NCI-H524 (cell line): ENCODE measurements around the gene PIN4.
"Not testable (repeated sequence)": the region's sequence is repeated elsewhere in the genome, so short reads cannot be mapped to it uniquely, and the experiment has no call there.

ENCODE experiments used
- DNase-seq, 2 experiments: peaks; one replicate each; lab custom pipeline; 2025; lab: John Stamatoyannopoulos, UW

PIN4 gene

DNA sequence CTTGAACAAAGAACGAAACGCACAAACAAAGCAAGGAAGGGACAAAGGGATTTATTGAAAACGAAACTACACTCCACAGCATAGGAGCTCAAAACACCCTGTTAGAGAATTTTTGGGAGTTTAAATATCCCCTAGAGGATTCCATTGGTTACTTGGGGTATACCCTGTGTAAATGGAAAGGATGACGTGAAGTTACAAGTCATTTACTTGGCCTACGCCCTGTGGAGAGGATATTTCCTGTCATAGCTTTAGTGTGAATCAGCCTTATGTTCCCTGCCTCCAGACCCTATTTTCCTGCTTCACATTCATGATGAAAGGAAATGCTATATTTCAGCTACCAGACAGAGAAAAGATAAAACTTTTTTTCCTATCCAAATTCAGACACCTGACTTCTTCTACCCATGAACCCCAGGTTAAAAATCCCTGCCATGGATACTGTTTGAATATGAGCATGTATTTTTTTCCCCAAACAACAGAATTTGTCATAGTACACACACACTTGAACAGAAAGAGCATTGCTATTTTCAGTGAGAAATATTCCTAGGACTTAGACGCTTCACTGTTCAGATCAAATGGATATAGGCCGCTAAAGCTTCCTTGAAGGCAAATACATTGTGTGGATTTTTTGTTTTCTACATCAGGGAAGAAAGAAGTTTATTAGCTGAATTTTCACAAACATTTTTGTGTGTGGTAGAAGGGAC lies 20.4 kb downstream of the PIN4 start:
- DNase-seq: no peak

DNA sequence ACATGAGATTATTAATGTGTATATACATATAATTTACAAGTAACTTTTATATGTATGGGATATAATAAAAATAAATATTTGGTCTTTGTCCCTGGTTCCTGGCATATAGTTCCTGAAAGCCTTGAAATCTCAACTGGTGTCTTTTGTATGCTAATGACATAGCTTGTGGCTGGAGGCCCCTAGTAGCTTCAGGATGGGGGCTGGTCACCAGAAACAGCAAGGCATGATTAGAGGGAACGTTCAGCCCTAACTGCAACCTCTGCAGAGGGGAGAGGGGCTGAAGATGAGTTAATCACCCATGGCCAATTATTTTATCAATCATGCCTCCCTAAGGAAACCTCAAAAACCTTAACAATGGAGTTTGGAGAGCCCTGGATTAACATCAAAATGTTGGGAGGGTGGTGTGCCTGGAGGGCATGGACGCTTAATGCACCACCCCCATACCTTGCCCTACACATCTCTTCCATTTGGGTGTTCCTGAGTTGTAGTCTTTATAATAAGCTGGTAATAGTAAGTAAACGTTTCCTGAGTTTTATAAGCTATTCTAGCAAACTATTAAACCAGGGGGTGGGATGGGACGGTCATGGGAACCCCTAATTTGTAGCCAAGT lies 21.3 kb downstream of the PIN4 start:
- no peak for DNase-seq

DNA sequence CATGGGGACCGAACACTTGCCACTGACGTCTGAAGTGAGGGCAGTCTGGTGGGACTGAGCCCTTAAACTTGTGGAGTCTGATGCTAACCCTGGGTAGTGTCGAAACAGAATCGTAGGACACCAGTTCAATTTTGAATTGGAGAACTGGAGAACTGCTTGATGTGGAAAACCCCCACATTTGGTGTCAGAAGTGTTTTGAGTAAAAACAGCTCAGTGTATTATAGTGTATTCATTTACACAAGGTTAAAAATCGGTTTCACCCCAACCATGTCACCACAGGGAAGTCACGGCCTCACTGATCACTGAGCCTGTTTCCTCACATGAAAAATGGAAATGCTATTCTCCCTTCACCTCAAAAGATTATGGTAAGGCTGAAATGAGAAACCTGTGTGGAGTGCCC lies 21.9 kb downstream of the PIN4 start:
- DNase-seq: no peak

DNA sequence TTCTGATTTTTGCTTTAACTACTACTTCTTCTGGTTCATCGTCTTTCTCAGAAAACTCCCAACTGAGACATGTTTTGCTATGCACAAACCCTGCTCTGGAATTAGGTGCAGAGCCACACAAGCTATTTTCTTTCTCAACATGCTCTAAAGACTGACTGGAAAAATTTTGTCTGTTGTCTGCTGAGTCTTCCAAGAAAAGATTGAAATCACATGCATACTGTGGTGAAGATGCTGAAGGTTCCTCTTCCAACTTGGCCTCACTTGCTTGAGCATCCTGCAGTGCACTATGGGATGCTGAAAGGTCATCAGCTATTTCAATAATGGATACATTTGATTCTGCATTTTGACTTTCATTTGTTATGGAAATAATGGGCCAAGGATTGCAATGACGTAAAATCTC lies 24.1 kb downstream of the PIN4 start:
- no peak for DNase-seq

DNA sequence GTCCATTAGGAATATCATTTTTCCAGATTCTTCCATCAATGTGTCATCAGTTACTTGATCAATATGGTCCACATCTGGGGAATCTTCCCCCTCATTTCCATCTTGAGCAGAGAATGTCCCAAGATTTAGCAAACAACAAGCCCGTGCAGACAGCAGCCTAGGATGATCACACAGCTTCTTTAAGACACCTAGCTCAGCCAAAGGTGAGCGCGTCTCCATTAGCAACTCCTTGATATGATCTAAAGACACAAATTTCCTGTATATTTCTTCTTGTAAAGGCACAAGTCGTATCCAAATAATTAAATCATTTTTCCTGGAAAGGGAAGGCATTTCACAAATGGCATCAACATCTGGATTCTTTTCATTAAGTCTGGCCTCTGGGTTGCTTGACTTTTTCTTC lies 25.8 kb downstream of the PIN4 start:
- no peak for DNase-seq

DNA sequence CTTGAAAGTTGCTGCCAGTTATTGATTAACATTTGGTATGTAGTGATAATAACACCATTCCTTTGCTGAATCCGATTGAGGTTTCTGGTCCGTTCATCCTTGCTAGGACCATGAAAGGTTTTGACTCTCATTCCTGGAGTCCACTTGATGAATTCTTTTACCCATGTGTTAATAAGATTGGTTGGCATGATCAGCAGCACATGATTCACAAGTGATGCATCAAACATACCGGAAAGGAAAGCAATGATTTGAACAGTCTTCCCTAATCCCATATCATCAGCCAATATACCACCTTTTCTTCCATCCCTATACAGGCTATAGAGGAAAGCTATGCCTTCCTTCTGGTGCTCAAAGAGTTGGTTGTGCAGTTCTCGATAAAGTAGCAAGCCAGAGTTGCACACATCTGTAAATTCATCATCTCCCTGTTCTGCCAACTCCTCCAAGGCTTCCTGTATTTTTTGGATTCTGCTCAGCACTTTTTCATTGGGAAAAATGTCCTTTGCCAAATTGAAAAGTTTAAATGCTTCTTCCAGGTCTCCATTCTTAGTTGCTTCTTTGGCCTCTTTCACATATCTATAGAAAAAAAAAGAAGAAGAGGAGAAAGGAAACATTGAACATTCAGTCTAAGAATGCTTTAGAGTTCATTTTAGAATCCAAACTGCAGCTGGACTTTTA lies 26.7 kb downstream of the PIN4 start:
- no peak for DNase-seq

DNA sequence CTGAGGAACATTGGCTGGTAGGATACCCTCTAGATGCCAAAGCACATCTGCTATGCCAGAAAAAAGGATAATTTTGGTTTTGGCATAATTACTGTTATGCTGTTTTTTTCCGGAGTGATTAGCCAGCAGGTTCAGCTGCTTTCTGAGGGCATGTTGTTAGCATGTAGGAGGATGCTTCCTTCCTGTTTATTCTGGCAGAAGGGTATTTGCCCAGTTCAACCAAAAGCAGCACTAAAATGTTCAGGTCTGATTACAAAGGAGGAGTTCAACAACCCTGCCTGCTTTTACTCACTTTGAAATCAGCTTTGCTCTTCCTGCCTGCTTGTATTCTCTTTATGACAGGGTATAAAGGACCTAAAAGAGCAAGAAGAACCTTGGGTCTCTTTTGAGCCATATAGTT lies 35.4 kb downstream of the PIN4 start:
- no peak for DNase-seq

DNA sequence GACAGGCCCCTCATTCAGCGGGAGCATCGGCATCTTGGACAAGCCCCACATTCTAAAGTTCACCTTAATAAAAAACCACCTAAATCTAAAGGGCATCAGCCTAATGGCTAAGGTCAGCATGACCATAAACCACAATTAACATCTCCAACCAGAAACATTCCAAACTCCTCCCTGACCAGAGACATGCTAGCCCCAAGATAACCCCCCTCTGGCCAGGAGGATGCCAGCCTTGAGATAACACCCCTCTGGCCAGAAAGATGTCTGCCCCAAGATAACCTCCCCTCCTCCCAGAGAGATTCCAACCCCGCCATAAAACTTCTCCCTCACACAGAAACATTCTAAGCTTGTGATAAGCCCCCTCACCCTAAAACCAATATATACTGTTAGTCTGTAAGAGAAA lies 38.8 kb downstream of the PIN4 start:
- DNase-seq: not testable (repeated sequence)

DNA sequence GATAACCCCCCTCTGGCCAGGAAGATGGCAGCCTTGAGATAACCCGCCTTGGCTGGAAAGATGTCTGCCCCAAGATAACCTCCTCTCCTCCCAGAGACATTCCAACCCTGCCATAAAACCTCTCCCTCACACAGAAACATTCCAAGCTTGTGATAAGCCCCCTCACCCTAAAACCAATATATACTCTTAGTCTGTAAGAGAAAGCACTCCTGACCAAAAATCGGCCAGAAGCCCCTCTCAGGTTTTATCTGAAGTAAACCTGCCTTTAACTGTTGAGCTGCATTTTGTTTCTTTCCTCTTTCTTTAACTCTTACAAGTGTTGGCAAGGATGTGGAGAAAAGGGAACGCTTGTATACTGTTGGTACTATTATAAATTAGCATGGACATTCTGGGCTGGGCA lies 48.7 kb downstream of the PIN4 start:
- no peak for DNase-seq

DNA sequence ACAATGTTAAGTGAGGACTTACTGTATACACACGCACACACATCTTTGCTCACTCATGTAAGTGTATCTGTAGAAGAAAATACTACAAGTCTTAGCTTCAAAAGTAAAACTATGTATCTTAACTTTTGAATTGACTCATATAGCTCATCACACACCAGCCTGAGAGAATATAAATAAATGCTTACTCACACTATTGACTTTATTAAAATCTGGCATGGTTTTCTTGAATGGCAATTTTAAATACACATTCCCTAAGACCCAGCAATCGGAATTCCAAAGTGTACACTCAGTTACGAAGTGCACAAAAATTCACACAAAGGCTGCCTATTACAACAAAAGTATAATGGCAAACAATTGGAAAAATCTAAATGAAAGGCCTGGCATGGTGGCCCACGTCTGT lies 55.3 kb downstream of the PIN4 start:
- no peak for DNase-seq

DNA sequence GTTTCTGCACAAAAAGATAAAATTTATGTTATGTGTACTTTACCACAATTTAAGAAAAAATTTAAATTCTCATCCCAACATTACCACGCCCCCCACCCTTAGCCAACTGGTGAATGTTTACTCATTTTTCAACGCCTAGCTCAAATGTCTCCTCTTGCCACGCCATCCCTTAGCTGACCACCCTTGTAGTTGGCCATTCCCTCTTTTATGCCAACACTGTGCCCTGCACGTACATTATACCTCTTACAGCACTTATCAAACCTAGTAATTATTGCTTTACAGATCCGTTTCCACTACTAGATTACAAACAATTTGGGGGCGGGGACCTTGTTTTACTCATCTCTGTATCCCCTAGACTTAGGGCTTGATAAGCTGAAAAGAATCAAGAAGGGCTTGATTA lies 56.6 kb downstream of the PIN4 start:
- DNase-seq: no peak

DNA sequence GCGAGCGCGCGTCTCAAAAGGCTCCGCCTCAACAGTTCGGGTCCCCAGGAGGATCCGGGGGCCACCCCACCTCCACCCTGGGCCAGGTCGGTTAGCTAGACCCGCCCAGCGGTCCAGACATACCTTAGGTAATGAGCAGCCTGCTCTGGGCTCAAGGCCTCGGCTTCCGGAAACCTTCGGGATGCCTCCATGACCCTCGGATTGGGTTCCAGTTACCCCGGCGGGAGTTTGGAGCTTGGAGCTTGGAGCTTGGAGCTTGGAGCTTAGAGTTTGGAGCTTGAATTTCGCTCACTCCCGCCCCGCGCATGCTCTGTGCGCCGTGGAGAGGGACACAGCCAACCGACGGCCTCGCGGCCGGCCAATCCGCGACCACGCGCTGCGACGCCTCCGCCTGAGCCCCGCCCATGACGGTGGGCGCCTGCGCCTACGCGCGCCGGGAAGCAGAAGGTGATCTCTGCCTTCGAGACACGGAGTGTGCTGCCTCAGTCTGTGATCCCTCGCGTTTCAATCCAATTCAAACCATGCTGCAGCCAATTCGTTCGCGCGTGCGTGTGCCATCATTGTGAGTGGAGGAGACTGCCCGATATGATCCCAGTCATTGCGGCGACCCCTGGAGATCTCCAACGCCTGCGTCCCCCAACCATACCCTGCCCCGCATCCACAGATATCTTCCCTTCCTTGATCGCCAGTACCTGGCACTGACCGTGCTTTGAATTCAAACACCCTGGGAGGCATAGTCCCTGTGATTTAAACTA lies 57.3 kb downstream of the PIN4 start, which contains the start of gene ERCC6L:
Gene ERCC6L, minus strand, starts transcription at position 307 of the 755 bp plus-strand sequence. Its CDS starts 116 bp downstream, at position 191.
- DNase-seq: peak; percentile 79 to 82

DNA sequence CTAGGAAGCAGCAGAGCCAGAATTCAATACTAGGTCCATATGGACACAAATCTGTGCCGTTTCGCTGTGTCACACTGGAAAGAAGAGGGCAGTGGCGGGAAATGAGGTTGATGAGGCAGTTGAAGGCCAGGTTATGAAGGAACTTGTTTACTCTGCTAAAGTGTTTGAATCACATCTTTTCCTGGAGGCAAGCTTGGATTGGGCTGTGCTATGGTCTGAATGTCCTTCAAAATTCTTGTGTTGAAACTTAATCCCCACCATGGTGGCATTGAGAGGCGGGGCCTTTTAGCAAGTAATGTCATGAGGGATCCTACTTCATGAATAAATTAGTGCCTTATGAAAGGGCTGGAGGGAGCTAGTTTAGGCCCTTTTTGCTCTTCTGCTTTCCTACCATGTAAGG lies 59.4 kb downstream of the PIN4 start:
- no peak for DNase-seq

DNA sequence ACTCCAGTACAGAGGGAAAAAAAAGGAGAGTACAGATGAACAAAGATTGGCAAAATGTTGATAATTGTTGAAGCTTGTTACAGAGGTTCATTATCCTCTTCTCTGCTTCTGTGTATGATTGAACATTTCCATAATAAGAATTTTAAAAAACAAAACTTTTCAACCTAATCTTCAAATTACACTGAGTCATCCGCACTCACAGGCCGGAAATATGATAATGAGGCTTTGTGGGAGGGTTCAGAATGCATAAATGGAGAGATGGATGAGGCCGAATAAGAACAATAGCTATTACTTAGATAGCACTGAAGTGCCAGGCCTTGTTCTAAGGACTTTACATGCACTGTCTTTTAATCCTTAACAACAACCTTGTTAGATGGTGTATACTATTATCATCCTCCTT lies 61.9 kb downstream of the PIN4 start:
- DNase-seq: no peak

DNA sequence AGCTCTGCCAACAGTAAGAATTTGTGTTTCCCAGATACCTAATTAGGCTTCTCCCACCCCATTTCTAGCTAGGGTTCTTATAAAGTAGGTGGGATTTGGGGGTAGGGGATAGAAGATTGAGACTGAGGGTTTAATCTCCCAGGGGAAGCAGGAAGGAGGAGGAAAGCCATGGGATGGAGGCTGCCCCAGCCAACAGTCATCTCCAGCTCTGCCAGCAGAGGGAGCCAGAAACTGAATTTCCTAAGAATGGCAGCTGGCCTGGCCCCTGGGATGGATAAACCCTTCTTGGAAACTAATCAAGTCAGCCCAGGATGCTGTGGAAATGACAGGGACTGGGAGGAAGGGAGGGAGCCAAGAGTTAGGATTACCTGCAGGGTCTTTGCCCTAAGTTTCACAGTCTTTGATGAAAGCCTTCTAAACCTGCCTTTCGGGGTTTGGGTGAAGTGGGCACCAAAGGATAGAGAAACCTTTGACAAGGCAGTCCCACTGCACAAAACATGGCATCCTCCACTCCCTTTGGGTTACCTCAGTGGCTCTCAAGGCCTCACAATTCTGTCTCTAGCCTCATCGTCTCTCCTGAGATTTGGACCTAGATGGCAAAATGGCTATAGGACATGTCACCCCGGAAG lies 64.0 kb downstream of the PIN4 start:
- peak; percentile 59 to 86 for DNase-seq

DNA sequence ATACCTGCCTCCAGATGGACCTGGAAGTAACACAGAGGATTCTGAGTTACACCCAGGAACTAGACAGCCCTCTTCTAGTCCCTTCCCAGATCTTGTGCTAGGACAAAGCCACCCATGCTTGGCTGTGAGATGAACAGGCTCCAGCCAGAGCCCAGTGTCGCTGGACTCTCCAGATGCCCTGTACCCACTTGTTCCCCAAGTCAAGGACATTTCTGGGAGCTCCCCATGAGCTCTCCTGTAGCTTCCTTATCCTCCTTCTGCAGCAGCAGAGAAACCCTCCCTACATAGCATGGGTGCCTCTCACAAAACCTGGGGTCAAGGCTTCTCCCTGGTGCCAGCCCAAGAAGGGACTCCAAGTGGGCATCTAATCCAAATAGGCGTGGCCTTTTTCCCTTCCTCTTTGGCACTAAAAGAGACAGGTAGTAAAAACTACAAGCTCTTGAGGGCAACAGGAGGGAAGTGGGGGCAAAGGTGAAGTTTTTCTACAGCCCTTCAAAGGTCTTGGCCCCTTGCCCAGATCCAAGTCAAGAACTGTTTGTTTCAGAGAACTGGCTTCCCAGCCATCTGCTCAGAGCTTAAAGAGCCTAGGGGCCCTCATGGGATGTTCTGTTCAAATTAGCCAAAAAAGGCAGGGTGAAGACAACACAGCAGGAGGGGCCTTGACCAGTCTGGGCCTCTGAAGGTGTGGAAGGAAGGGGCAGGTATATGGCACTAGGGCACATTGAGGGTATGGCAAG lies 65.8 kb downstream of the PIN4 start:
- DNase-seq: peak; percentile 80 to 85
